Left ventricle myocardium inferior (tissue), 1 donor: Measurements from ENCODE around the gene RXFP2. TPM values are rescaled to one million over a fixed set of nuclear protein-coding genes. Genes with fewer than 3 reads are reported as not detected.

Source experiments
- DNase-seq: peaks from one replicate; pipeline ENCODE4 v3.0.0-alpha.2; 2020
- H3K27ac ChIP-seq: fragments of 200-600 bp; replicated peaks from 2 replicates; pipeline ENCODE4 v1.8.0; 2021
- H3K27me3 ChIP-seq: fragments of 200-600 bp; 2 replicates; pipeline ENCODE4 v1.8.0; 2021; ENCODE audit warnings: low read depth
- H3K36me3 ChIP-seq: fragments of 200-600 bp; 2 replicates; pipeline ENCODE4 v1.8.0; 2021
- H3K4me1 ChIP-seq: fragments of 200-600 bp; 2 replicates; pipeline ENCODE4 v1.8.0; 2021
- H3K4me3 ChIP-seq: fragments of 200-600 bp; 2 replicates; pipeline ENCODE4 v1.8.0; 2021; ENCODE audit warnings: mild to moderate bottlenecking, moderate library complexity
- H3K9me3 ChIP-seq: fragments of 200-600 bp; replicated peaks from 2 replicates; pipeline ENCODE4 v1.8.0; 2021
- CTCF ChIP-seq: fragments of 200-600 bp; IDR thresholded peaks from 2 replicates; pipeline ENCODE4 v1.8.0; 2021; ENCODE audit warnings: antibody characterized with exemption, mild to moderate bottlenecking, borderline replicate concordance
- intact Hi-C: fragments of 100-400 bp; cut with micrococcal nuclease; formaldehyde crosslinking; loops from one replicate; pipeline ENCODE4 v1.11.0; 2022
- total RNA-seq: library from RNA; stranded (reverse); fragmentation: NEBNext Ultra II Directional; extraction: Animal tissue kit (Norgen Biotek cat#: 25700); gene quantifications from one replicate; pipeline ENCODE4 v1.2.1, GENCODE V29; 2021
- donor health status: DM: no; HTN: yes; CAD: no; lungs with severe emphysema.

The RXFP2 gene
- total RNA-seq, 1 donor from 2014 or later = not detected

DNA sequence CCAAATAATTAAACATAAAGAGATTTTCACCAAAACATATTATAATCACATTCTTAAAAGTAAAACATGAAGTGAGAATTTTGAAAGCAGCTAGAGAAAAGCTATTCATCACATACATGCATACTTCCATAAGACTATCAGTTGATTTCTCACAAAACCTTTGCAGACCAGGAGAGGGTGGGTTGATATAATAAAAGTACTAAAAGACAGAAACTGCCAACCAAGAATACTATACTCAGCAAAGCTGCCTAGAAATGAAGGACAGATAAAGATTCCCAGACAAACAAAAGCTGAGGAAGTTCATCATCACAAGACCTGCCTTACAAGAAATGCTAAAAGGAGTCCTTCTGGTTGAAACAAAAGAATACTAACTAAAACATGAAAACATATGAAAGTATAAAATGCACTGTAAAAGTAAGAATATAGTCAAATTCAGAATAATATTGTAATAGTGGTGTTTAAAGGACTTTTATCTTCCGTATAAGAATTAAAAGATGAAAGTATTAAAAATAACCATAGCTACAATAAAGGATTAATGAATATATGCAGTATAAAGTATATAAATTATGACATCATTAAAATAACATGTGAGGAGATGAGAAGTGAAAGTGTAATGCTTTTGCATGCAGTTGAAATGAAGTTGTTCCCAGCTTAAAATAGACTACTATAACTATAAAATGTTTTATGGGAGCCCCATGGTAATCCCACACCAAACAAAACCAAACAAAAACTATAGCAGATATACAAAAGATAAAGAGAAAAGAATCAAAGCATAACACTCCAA is 76.2 kb downstream of the RXFP2 start:
- no peak for DNase-seq
- Histone ChIP-seq H3K4me1 (no peaks in the 10 kb centered on the region), H3K27me3 (no peaks in the 10 kb centered on the region), H3K36me3 (peaks cover 2% of the 10 kb centered on the region), H3K27ac (no peak overlapping the region), H3K4me3 (no peak overlapping the region), H3K9me3 (peaks cover 43% of the 10 kb centered on the region)
- intact Hi-C loops = no loop called here
- no peak for TF ChIP-seq CTCF

GRCh38 chr13:31818236-31818635 is 78.9 kb downstream of the RXFP2 start:
- no peak overlapping the region for H3K4me3 ChIP-seq

DNA sequence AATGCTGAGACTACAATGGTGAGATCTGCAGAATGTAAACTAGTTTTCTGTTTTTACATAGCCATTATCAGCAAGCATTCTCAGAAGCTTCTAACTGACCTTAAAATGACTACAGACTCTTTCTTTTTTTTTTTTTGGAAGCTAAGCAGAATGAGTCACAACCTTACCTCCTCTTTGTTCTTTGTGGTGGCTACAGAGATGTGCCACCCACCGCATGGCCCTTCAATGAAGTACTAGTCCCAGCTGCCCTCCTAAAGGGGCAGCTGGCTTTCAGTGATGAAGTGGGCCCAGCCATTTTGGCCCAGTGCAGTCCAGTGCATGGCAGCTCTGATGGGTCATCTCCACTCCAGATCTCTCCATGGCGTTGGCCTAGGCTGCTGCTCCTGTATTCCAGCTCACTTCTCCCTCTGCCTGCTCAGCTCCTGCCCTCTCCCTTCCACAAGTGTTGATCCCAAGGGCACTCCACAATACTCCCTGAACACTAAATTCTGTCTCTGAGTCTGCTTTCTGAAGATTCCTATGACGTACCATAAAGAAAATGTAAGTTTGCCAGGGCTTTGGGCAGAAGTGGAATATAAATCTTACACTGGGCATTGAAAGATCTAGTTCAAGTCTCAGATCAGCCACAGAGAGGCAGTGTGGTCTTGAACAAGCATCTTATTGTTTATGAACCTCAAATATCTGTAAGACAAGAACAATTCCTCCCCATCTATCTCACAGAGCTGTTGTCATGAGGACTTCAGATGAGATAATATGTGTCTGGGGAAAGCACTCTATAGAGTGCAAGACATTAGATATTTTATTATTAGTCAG is 85.6 kb downstream of the RXFP2 start:
- H3K27ac ChIP-seq = no peak overlapping the region

More at GRCh38 chr13:31818236-31818635, 78.9 kb downstream of the RXFP2 start:
- no peak for DNase-seq
- Histone ChIP-seq H3K4me1 (no peaks in the 10 kb centered on the region), H3K27ac (no peak overlapping the region), H3K9me3 (peaks cover 40% of the 10 kb centered on the region), H3K27me3 (no peaks in the 10 kb centered on the region), H3K36me3 (peaks cover 2% of the 10 kb centered on the region)
- TF ChIP-seq CTCF = no peak
- intact Hi-C loops = no loop called here

DNA sequence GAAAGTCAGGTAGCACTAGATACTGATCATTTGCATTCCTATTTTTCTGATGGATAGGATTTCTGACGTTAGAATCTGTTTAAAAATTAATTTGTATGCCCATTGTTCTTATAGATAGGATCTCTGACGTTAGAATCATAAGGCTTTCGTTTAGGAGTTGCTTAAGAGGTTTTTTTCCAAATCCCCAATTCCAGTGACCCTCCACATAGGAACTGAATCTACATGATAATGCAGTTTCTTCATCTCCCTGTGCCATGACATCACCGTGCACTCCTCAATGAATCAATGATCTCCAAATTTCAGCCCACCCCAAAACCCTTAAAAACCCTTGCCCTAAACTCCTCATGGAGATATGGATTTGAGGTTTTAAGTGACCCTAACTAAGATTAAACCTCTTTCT is 87.2 kb downstream of the RXFP2 start:
- TF ChIP-seq CTCF = no peak
- Histone ChIP-seq H3K4me1 (peaks cover 15% of the 10 kb centered on the region), H3K9me3 (no peaks in the 10 kb centered on the region), H3K27me3 (no peaks in the 10 kb centered on the region), H3K36me3 (no peaks in the 10 kb centered on the region), H3K4me3 (no peak overlapping the region), H3K27ac (no peak overlapping the region)
- intact Hi-C loops = no loop called here
- DNase-seq = no peak

More for the DNA sequence above, 85.6 kb downstream of the RXFP2 start:
- H3K9me3 ChIP-seq = no peaks in the 10 kb centered on the region
- H3K27me3 ChIP-seq = no peaks in the 10 kb centered on the region
- no peaks in the 10 kb centered on the region for H3K36me3 ChIP-seq
- H3K4me1 ChIP-seq = peaks cover 15% of the 10 kb centered on the region
- intact Hi-C loops = no loop called here
- no peak for DNase-seq
- peak; percentile 66 for TF ChIP-seq CTCF
- H3K4me3 ChIP-seq = no peak overlapping the region

- Histone ChIP-seq H3K9me3 (no peaks in the 10 kb centered on the region), H3K27ac (no peak overlapping the region), H3K4me1 (peaks cover 15% of the 10 kb centered on the region), H3K36me3 (no peaks in the 10 kb centered on the region), H3K27me3 (no peaks in the 10 kb centered on the region), H3K4me3 (peak overlapping the region; percentile 5)
- TF ChIP-seq CTCF = no peak
- no peak for DNase-seq
- intact Hi-C loops = no loop called here
These were observed 88.4 kb downstream of the RXFP2 start for GRCh38 chr13:31827707-31828106.
